Stimulated activated CD4-positive, alpha-beta T cell treated with anti-CD3 and anti-CD28 coated beads, Interleukin-1b, Interleukin-23, amount 100 ng/mL, for 1 hour (primary cell): ENCODE data around the gene PGA4.
A peak's percentile ranks its signal among the peaks of the same experiment; 100 is the strongest.
"Not testable (repeated sequence)": the region's sequence is repeated elsewhere in the genome, so short reads cannot be mapped to it uniquely, and the experiment has no call there.

Experiments used
- DNase-seq, 2 donors: peaks; one replicate each; pipeline ENCODE4 v3.0.0-alpha.2; 2020; ENCODE audit warnings: low read depth in 2 of 2

The PGA4 gene

GRCh38 chr11:61250796-61251765 is 28.9 kb downstream of the PGA4 start:
- not testable (repeated sequence) for DNase-seq

GRCh38 chr11:61252332-61252731 is 30.2 kb downstream of the PGA4 start:
- DNase-seq, result not testable (repeated sequence)

- DNase-seq, result peak in 1 of 2 donors; percentile 48
These were observed 32.4 kb downstream of the PGA4 start for GRCh38 chr11:61254403-61255025.

GRCh38 chr11:61256710-61257482 is 34.7 kb downstream of the PGA4 start:
- no peak for DNase-seq

DNA sequence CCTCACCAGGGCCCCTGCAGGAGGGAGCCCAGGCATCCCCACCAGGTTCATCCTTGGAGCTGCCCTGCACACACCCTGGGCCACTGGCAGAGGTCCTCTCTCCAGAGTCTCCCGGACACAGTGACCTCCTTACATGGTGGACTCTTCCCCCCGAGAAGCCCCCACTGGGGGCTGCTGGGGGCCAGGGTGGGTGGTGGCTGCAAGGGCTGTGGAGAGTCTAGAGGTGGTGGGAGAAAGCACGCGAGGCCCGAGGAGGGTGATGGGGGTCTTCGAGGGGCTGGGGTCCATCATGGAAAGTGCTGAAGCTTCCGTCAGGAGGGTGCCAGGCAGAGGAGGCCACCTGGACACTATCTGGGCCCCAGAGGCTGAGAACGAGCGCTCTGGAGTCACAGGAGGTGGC is 36.4 kb downstream of the PGA4 start:
- no peak for DNase-seq

DNA sequence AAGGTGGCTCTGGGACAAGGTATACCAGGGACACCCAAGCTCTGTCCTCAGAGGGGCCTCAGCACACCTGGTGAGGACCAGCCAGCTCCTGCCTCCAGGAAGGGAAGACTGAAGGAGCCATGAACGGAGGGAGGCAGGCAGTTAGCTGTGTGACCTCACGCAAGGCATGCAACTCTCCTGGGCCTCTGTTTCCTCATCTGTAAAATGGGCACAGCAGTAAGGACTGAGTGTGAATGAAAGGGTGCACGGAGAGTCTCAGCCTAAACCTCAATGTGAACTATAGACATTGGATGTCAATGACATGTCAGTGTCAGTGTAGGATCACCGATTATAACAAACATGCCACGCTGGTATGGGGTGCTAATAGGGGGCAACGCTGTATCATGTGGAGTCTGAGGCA is 37.2 kb downstream of the PGA4 start:
- no peak for DNase-seq

DNA sequence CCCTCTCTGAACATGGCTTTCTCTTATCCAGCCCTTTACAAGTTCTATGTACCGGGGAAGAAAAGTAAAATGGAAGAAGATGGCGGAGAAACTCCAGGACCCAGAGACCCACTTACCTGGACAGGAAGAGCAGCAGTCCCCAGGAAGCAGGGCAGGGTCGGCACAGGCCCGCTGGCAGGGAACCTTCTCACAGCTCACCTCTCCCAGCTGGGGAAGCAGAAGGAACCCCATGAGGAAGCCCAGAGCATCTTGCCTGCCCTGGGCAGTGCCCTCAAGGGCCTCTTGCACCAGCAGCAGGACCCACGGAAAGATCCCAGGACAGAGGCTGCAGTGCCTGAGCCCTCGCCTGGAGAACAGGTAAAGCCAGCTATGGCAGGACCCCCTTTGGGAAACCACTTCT is 42.2 kb downstream of the PGA4 start:
- DNase-seq, result no peak

GRCh38 chr11:61264795-61265194 is 42.6 kb downstream of the PGA4 start:
- DNase-seq, result no peak

DNA sequence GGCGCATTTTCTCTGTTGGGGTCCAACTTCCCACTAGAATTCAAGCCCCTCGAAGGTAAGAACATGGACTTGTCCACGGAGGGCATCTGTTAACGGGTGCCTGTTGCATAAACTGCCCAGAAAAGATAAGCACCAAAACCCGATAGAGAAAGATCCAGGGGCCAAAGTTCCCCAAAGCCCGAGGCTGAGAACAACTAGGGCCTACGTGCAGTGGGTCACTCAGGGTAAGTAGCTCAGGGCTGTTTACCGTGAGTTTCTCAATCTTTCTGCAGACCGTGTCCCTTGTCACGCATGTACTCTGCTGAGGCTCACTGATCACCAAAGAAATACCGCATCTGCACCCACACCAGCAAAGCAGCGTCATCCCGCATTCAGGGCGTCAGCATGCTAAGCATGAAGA is 43.2 kb downstream of the PGA4 start:
- DNase-seq, result no peak

DNA sequence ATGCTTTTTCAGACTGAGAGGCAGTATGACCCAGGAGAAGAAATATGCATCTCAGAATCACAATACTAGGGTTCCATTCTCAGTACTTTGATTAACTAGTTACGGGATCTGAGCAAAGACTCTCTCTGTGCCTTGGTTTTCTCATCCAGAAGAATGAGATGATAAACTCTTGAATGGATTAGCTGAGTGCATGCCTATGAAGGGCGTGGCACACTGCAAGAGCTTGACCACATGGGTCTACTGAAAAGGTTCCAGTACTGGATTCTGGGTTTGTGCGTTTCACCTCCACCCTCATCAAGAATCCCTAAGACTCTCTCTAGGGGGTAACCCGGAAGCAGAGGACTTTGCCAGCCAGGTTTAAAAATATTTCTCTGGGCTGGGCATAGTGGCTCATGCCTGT is 44.5 kb downstream of the PGA4 start:
- DNase-seq, result no peak

- no peak for DNase-seq
These were observed 45.3 kb downstream of the PGA4 start for GRCh38 chr11:61267437-61267841.

- no peak for DNase-seq
These were observed 46.6 kb downstream of the PGA4 start for GRCh38 chr11:61268588-61269250.

DNA sequence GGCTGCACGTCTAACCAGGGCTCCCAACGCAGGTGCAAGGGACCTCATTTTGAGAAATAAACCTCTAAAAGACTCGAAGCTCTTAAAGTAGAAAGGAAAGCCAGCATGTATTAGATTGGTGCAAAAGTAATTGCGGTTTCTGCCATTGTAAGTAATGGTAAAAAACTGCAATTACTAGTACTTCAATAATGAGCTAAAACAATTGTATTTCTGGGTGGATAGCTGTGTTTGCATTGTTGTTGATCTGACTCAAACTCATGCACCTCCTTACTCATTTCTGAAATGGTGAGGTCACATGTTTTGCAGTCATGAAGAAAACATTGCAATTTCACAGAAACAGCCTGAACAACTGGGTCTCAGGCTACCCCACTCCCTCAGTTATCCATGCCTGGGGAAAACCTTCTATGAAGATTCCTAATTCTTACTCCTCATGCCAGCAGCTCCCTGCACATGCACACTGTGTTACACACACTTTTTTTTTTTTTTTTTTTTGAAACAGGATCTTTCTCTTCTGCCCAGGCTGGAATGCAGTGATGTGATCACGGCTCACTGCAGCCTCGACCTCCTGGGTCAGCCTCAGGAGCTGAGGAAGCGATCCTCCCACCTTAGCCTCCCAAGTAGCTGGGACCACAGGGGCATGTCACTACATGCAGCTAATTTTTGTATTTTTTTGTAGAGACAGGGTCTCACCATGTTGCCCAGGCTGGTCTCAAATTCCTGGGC is 48.4 kb downstream of the PGA4 start:
- DNase-seq, result no peak

- no peak for DNase-seq
These were observed 50.6 kb downstream of the PGA4 start for GRCh38 chr11:61272731-61273130.

GRCh38 chr11:61273178-61274078 is 51.3 kb downstream of the PGA4 start:
- no peak for DNase-seq

DNA sequence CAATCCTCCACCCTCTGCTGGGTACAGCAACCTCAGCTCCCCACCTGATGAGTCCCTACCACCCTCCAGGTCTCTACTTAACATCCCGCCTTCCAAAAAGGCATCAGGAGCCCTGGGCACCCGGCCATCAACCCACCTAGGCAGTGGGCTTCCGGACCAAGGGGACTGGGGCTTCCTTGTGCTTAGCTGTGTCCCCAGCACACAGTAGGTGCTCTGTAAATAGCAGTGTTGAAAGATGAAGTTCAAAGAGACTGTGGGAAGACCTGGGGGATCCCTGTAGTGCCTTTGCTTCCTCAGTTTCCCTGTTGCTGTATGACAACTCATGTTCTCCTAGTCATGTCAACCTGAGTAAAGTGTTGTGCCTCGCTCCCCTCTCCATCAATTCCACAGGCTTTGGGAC is 51.9 kb downstream of the PGA4 start:
- no peak for DNase-seq

- no peak for DNase-seq
These were observed 53.0 kb downstream of the PGA4 start for GRCh38 chr11:61275191-61275590.

DNA sequence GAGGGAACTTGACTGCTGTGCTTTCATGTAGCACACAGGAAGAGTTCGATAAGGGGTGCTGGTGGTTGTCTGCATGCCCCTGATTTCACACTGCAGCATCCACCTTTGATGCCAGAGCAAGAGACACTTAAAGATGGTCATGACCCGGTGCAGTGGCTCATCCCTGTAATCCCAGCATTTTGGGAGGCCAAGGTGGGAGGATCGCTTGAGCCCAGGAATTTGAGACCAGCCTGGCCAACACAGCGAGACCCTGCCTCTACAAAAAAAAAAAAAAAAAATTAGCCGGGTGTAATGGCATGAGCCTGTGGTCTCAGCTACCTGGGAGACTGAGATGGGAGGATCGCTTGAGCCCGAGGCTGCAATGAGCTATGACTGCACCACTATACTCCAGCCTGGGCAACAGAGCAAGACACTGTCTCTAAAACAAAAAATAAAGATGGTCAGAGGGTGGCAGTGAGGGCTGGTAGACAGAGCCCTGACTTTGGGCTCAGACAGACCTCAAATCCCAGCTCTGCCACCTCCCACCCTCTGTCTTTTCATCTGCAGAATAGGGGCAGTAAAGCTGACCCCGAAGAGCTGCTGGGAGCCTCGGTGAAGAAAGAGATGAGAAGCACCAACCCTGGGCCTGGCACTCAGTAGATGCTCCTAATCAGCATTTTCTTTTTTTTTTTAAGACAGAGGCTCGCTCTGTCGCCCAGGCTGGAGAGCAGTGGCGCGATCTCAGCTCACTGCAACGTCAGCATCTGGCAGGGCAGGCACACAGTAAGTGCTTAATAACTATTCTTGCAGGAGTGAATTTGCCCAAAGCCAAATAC is 55.2 kb downstream of the PGA4 start:
- no peak for DNase-seq

- DNase-seq, result no peak
These were observed 55.9 kb downstream of the PGA4 start for GRCh38 chr11:61278001-61278470.
